ENCODE data around the gene SRSF9. TPM values are rescaled to one million over a fixed set of nuclear protein-coding genes. Genes with fewer than 3 reads are reported as not detected.
A peak's percentile ranks its signal among the peaks of the same experiment; 100 is the strongest.

The SRSF9 gene
- total and polyA plus RNA-seq, 3 donors from 2014 or later: 199 to 238 (median 202) TPM

DNA sequence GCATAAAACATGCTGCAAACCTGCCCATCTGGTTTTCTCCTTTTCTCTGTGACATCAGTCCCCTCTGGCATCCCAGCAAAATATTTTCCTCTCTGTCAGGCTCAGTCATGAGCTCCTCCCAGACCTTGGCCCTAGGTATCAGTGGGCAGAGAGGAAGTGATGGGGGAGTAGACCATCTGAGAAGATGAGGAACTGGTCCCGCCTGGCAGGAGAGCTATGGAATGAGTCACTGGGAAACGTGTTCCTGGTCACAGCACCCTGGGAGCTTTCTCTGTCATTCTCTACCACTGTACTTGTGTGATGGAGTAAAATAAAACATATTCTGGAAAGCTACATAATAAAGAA is 5.0 kb upstream of the SRSF9 start:
- TF ChIP-seq, protein P1, sequence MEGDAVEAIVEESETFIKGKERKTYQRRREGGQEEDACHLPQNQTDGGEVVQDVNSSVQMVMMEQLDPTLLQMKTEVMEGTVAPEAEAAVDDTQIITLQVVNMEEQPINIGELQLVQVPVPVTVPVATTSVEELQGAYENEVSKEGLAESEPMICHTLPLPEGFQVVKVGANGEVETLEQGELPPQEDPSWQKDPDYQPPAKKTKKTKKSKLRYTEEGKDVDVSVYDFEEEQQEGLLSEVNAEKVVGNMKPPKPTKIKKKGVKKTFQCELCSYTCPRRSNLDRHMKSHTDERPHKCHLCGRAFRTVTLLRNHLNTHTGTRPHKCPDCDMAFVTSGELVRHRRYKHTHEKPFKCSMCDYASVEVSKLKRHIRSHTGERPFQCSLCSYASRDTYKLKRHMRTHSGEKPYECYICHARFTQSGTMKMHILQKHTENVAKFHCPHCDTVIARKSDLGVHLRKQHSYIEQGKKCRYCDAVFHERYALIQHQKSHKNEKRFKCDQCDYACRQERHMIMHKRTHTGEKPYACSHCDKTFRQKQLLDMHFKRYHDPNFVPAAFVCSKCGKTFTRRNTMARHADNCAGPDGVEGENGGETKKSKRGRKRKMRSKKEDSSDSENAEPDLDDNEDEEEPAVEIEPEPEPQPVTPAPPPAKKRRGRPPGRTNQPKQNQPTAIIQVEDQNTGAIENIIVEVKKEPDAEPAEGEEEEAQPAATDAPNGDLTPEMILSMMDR (IDR thresholded peaks at IDR 0.05): no peak
- TF ChIP-seq POLR2A (IDR thresholded peaks at IDR 0.05): no peak
- no peak overlapping the region for H3K4me3 ChIP-seq
- no peaks in the 10 kb centered on the region for H3K27me3 ChIP-seq
- no peaks in the 10 kb centered on the region for H3K9me3 ChIP-seq
- H3K4me1 ChIP-seq: peaks cover 21% of the 10 kb centered on the region
- H3K27ac ChIP-seq: no peak overlapping the region
- peak; percentile 52 for DNase-seq
- intact Hi-C loops (cut with DNase I; ENCODE audit: low total_unique reads): no loop called here
- WGBS, 2 donors: 37 to 44% methylated on average over 2 of the region's 2 CpGs
- H3K36me3 ChIP-seq (ENCODE audit: low read depth, missing control alignments): no peaks in the 10 kb centered on the region

DNA sequence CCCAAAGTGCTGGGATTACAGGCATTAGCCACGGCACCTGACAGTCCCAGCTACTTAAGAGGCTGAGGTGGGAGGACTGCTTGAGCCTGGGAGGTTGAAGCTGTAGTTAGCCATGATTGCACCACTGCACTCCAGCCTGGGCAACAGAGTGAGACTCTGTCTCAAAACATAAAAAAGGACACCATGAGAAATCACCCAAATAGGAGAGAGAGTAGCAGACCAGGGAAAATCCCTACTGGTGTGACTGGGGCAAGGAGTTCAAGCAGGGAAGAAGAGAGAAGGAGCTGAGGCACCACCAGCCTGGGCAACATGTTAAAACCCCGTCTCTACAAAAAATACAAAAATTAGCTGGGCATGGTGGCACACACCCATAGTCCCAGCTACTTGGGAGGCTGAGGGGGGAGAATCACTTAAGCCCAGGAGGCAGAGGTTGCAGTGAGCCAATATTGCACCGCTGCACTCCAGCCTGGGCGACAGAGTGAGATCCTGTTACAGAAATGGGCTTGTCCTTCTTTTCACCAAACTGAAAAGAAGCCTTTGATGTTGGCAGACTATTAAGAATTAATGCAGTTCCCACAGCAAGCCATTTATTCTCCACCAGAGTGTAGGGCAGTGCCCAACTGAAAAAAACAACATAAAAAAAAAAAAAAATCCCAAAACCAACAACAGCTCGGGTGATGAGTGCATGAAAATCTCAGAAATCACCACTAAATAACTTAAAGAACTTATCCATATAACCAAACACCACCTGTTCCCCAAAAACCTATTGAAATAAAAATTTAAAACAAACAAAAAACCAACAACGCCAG is 4.5 kb upstream of the SRSF9 start:
- 74% methylated on average over 6 of the region's 6 CpGs for WGBS, 2 donors
- TF ChIP-seq, protein P1 (IDR thresholded peaks at IDR 0.05): no peak
- TF ChIP-seq POLR2A (IDR thresholded peaks at IDR 0.05): no peak
- Histone ChIP-seq H3K4me1 (peaks cover 21% of the 10 kb centered on the region), H3K9me3 (no peaks in the 10 kb centered on the region), H3K27me3 (no peaks in the 10 kb centered on the region), H3K4me3 (no peak overlapping the region), H3K36me3 (ENCODE audit: low read depth, missing control alignments) (no peaks in the 10 kb centered on the region), H3K27ac (no peak overlapping the region)
- no peak for DNase-seq
- intact Hi-C loops (cut with DNase I; ENCODE audit: low total_unique reads): no loop called here

DNA sequence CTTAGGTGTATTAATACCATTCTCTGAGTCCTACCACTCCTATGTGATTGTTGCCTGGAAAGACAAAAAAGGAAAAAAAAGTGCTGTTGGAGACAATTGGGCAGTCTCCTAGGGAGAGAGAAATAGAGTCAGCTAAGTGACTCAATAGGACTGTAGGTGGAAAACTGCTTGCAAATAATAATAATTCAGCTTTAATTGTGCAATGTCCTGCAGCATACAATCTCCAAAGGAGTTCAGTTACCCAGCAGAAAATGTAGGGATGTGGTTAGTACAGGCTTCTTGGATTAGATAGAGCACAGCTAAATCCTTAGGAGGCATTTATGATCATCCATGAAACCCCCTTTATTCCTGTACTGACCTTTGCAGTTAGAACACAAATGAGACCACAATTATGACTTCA is 3.0 kb upstream of the SRSF9 start:
- Histone ChIP-seq H3K4me3 (no peak overlapping the region), H3K27ac (no peak overlapping the region), H3K4me1 (peaks cover 22% of the 10 kb centered on the region), H3K36me3 (ENCODE audit: low read depth, missing control alignments) (no peaks in the 10 kb centered on the region), H3K27me3 (no peaks in the 10 kb centered on the region), H3K9me3 (no peaks in the 10 kb centered on the region)
- no peak for DNase-seq
- TF ChIP-seq, protein P1 (IDR thresholded peaks at IDR 0.05): no peak
- TF ChIP-seq POLR2A (IDR thresholded peaks at IDR 0.05): no peak
- intact Hi-C loops (cut with DNase I; ENCODE audit: low total_unique reads): no loop called here

GRCh38 chr12:120470150-120470784 is 719 bp upstream of the SRSF9 start:
- peak; percentile 36 for DNase-seq
- WGBS, 2 donors: 35 to 43% methylated on average over 25 to 26 of the region's 26 CpGs
- intact Hi-C loops (cut with DNase I; ENCODE audit: low total_unique reads): no loop called here
- H3K4me1 ChIP-seq: peaks cover 39% of the 10 kb centered on the region
- no peaks in the 10 kb centered on the region for H3K36me3 ChIP-seq (ENCODE audit: low read depth, missing control alignments)
- H3K9me3 ChIP-seq: no peaks in the 10 kb centered on the region
- peak overlapping the region; percentile 94 to 95 for H3K27ac ChIP-seq
- TF ChIP-seq, protein P1 (IDR thresholded peaks at IDR 0.05): no peak
- no peak for TF ChIP-seq POLR2A (IDR thresholded peaks at IDR 0.05)
- H3K27me3 ChIP-seq: no peaks in the 10 kb centered on the region
- peak overlapping the region; percentile 97 to 98 for H3K4me3 ChIP-seq
